Activated CD4-positive, CD25-positive, alpha-beta regulatory T cell treated with anti-CD3 and anti-CD28 coated beads, Interleukin-2, amount 50 U/mL, for 24 hours (primary cell): ENCODE results near the gene ZNF282.

ENCODE experiments used
- ATAC-seq, 2 donors: fragments of 150-1000 bp; cut with Tn5 transposase; one replicate each; pipeline ENCODE4 v1.10.0; 2021; ENCODE audit warnings: mild to moderate bottlenecking in 1 of 2, moderate library complexity in 1 of 2

ZNF282 gene

GRCh38 chr7:149194799-149195179 lies 557 bp upstream of the ZNF282 start:
- no peak for ATAC-seq

GRCh38 chr7:149196151-149196704 lies 882 bp downstream of the ZNF282 start:
- ATAC-seq, result peak; percentile 18 to 21

GRCh38 chr7:149196705-149197171 lies 1.4 kb downstream of the ZNF282 start:
- peak; percentile 4 for ATAC-seq

GRCh38 chr7:149197675-149198074 lies 2.3 kb downstream of the ZNF282 start:
- ATAC-seq, result no peak

GRCh38 chr7:149198161-149198816 lies 2.9 kb downstream of the ZNF282 start:
- ATAC-seq, result no peak

GRCh38 chr7:149199234-149199995 lies 4.1 kb downstream of the ZNF282 start:
- ATAC-seq, result no peak

GRCh38 chr7:149202831-149203231 lies 7.5 kb downstream of the ZNF282 start:
- peak; percentile 81 to 93 for ATAC-seq

- ATAC-seq, result no peak
Observed at GRCh38 chr7:149205690-149206381, 10.5 kb downstream of the ZNF282 start.

GRCh38 chr7:149207324-149208035 lies 12.1 kb downstream of the ZNF282 start:
- no peak for ATAC-seq

- ATAC-seq, result peak; percentile 89 to 90
Observed at GRCh38 chr7:149209518-149210269, 14.3 kb downstream of the ZNF282 start.

- no peak for ATAC-seq
Observed at GRCh38 chr7:149210551-149210950, 15.2 kb downstream of the ZNF282 start.

GRCh38 chr7:149214020-149214720 lies 18.8 kb downstream of the ZNF282 start:
- no peak for ATAC-seq

GRCh38 chr7:149216402-149216801 lies 21.1 kb downstream of the ZNF282 start:
- ATAC-seq, result no peak

GRCh38 chr7:149217570-149217969 lies 22.2 kb downstream of the ZNF282 start:
- ATAC-seq, result no peak

GRCh38 chr7:149218469-149219420 lies 23.4 kb downstream of the ZNF282 start:
- ATAC-seq, result no peak

- no peak for ATAC-seq
Observed at GRCh38 chr7:149220534-149220933, 25.2 kb downstream of the ZNF282 start.

- no peak for ATAC-seq
Observed at GRCh38 chr7:149223176-149223575, 27.8 kb downstream of the ZNF282 start.

- ATAC-seq, result no peak
Observed at GRCh38 chr7:149223761-149224160, 28.4 kb downstream of the ZNF282 start.

GRCh38 chr7:149224352-149224751 lies 29.0 kb downstream of the ZNF282 start:
- no peak for ATAC-seq

- no peak for ATAC-seq
Observed at GRCh38 chr7:149225106-149225505, 29.8 kb downstream of the ZNF282 start.
